Calu3 (cell line): ENCODE measurements around the gene APH1B. TPM values are rescaled to one million over a fixed set of nuclear protein-coding genes. Genes with fewer than 3 reads are reported as not detected.
A peak's percentile ranks its signal among the peaks of the same experiment; 100 is the strongest.

Source experiments
- BruUV-seq: library from RNA; stranded (reverse); fragments of 400-500 nt; replicated peaks from 2 replicates; lab custom pipeline; 2021; lab: Mats Ljungman, UMichigan
- CTCF ChIA-PET: fragments of 300-600 bp; sonication (Branson Sonifier 250); formaldehyde crosslinking; loops from one replicate; lab custom pipeline; 2022; ENCODE audit warnings: antibody characterized with exemption; lab: Charles Lee
- DNase-seq: peaks from one replicate; pipeline ENCODE4 v3.0.0; 2022
- H3K27ac Mint-ChIP-seq: one replicate; pipeline ENCODE4 v1.8.0; 2022; ENCODE audit warnings: mixed read lengths; ENCODE audit not compliant: unreplicated experiment
- H3K27me3 Mint-ChIP-seq: one replicate; pipeline ENCODE4 v1.8.0; 2022; ENCODE audit warnings: mixed read lengths; ENCODE audit not compliant: unreplicated experiment
- H3K36me3 Mint-ChIP-seq: one replicate; pipeline ENCODE4 v1.8.0; 2022; ENCODE audit warnings: mild to moderate bottlenecking, moderate library complexity, mixed read lengths; ENCODE audit not compliant: insufficient read depth, unreplicated experiment
- H3K4me1 Mint-ChIP-seq: one replicate; pipeline ENCODE4 v1.8.0; 2022; ENCODE audit warnings: mild to moderate bottlenecking, low read depth, mixed read lengths; ENCODE audit not compliant: unreplicated experiment
- H3K4me3 Mint-ChIP-seq: one replicate; pipeline ENCODE4 v1.8.0; 2022; ENCODE audit warnings: mild to moderate bottlenecking, low read depth, moderate library complexity, mixed read lengths; ENCODE audit not compliant: unreplicated experiment
- H3K9me3 Mint-ChIP-seq: one replicate; pipeline ENCODE4 v1.8.0; 2022; ENCODE audit warnings: low read depth, mixed read lengths; ENCODE audit not compliant: unreplicated experiment
- CTCF ChIP-seq: fragments of 200-600 bp; IDR thresholded peaks from one replicate; pipeline ENCODE4 v1.8.0; 2022; ENCODE audit warnings: antibody characterized with exemption; ENCODE audit not compliant: unreplicated experiment
- intact Hi-C: fragments of 100-400 bp; cut with micrococcal nuclease; formaldehyde crosslinking; loops from one replicate; pipeline ENCODE4 v1.10.0; 2022; ENCODE audit not compliant: unreplicated experiment
- total RNA-seq: library from RNA; stranded (reverse); gene quantifications from 2 replicates; pipeline ENCODE4 v1.2.3, GENCODE V29; 2022

APH1B gene
- total RNA-seq, 1 experiment from 2014 or later = 11.4 TPM

- CTCF ChIA-PET = interaction anchor here (1.5 kb wide), 1 partner anchor 10 kb away, joined by 3 read pairs; no protein-coding TSS in a partner anchor
Measured at GRCh38 chr15:63338170-63338569, 60.8 kb downstream of the APH1B start.

GRCh38 chr15:63339006-63339766 is 61.8 kb downstream of the APH1B start:
- peaks cover 2% of the 10 kb centered on the region for H3K9me3 Mint-ChIP-seq
- TF ChIP-seq CTCF = no peak
- H3K4me3 Mint-ChIP-seq = no peak overlapping the region
- intact Hi-C loops = no loop called here
- CTCF ChIA-PET = interaction anchor here (1.0 to 1.5 kb wide), 2 partner anchors 9 to 51 kb away, joined by 3 to 4 read pairs; no protein-coding TSS in a partner anchor
- BruUV-seq = no TSS peak
- no peak for DNase-seq
- no peak overlapping the region for H3K27ac Mint-ChIP-seq
- no peaks in the 10 kb centered on the region for H3K27me3 Mint-ChIP-seq
- H3K4me1 Mint-ChIP-seq = peaks cover 28% of the 10 kb centered on the region
- H3K36me3 Mint-ChIP-seq = no peaks in the 10 kb centered on the region

More at GRCh38 chr15:63338170-63338569, 60.8 kb downstream of the APH1B start:
- no peaks in the 10 kb centered on the region for H3K27me3 Mint-ChIP-seq
- no peak overlapping the region for H3K27ac Mint-ChIP-seq
- H3K4me1 Mint-ChIP-seq = peaks cover 27% of the 10 kb centered on the region
- H3K4me3 Mint-ChIP-seq = no peak overlapping the region
- no peak for TF ChIP-seq CTCF
- no TSS peak for BruUV-seq
- intact Hi-C loops = no loop called here
- H3K36me3 Mint-ChIP-seq = no peaks in the 10 kb centered on the region
- DNase-seq = peak; percentile 20
- peaks cover 2% of the 10 kb centered on the region for H3K9me3 Mint-ChIP-seq

- Mint-ChIP-seq H3K36me3 (no peaks in the 10 kb centered on the region), H3K27ac (no peak overlapping the region), H3K27me3 (no peaks in the 10 kb centered on the region), H3K4me1 (peaks cover 33% of the 10 kb centered on the region), H3K9me3 (peaks cover 2% of the 10 kb centered on the region), H3K4me3 (no peak overlapping the region)
- no TSS peak for BruUV-seq
- intact Hi-C loops = loop anchor here (5.0 kb wide), 1 partner anchor 42 kb away; the partner anchor contains the start of gene CA12
- CTCF ChIA-PET = interaction anchor here (1.0 kb wide), 1 partner anchor 50 kb away, joined by 4 read pairs; no protein-coding TSS in a partner anchor
- no peak for TF ChIP-seq CTCF
- DNase-seq = no peak
Measured at GRCh38 chr15:63339836-63340235, 62.4 kb downstream of the APH1B start.

GRCh38 chr15:63340353-63340752 is 62.9 kb downstream of the APH1B start:
- CTCF ChIA-PET = interaction anchor here (1.0 kb wide), 1 partner anchor 49 kb away, joined by 4 read pairs; no protein-coding TSS in a partner anchor
- peaks cover 37% of the 10 kb centered on the region for H3K4me1 Mint-ChIP-seq
- DNase-seq = no peak
- no peaks in the 10 kb centered on the region for H3K36me3 Mint-ChIP-seq
- no peaks in the 10 kb centered on the region for H3K27me3 Mint-ChIP-seq
- no peak overlapping the region for H3K4me3 Mint-ChIP-seq
- intact Hi-C loops = loop anchor here (5.0 kb wide), 1 partner anchor 42 kb away; the partner anchor contains the start of gene CA12
- no peak overlapping the region for H3K27ac Mint-ChIP-seq
- no TSS peak for BruUV-seq
- peaks cover 2% of the 10 kb centered on the region for H3K9me3 Mint-ChIP-seq
- no peak for TF ChIP-seq CTCF
